Esophagus muscularis mucosa (tissue), 3 donors: ENCODE data around the gene DNAH1.

Experiments
- POLR2A ChIP-seq: fragments of 450-650 bp; IDR thresholded peaks from one replicate; pipeline ENCODE4 v1.6.1; 2017; ENCODE audit warnings: antibody characterized with exemption, moderate library complexity, mild to moderate bottlenecking, low read depth
- TF ChIP-seq, protein P1 (sequence below), 3 experiments: fragments of 200-600 bp in 2 of 3; fragments of 450-650 bp in 1 of 3; sonication (generic) in 2 of 3; IDR thresholded peaks; one replicate each; pipeline ENCODE4 v1.5.1; 2017 to 2019; ENCODE audit warnings: antibody characterized with exemption in 3 of 3, mild to moderate bottlenecking in 2 of 3, moderate library complexity in 1 of 3

DNA sequence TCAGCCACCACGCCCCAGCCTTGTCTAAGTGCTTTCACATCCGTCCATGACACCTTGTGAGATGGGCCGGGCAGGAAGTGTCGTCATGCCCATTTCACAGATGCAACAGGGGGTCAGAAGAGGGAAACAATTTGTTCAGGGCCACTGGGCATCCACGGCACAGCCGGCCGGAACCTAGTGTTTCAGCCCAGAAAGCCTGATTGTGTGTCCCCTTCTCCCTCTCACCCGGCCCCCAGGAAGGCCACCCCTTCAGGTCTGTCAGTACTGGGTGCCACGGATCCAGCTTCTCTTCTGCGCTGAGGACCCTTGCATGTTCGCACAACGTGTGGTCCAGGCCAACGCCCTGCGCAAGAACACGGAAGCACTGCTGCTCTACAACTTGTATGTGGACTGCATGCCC is 15.8 kb downstream of the DNAH1 start:
- no peak for TF ChIP-seq POLR2A
- TF ChIP-seq, protein P1, sequence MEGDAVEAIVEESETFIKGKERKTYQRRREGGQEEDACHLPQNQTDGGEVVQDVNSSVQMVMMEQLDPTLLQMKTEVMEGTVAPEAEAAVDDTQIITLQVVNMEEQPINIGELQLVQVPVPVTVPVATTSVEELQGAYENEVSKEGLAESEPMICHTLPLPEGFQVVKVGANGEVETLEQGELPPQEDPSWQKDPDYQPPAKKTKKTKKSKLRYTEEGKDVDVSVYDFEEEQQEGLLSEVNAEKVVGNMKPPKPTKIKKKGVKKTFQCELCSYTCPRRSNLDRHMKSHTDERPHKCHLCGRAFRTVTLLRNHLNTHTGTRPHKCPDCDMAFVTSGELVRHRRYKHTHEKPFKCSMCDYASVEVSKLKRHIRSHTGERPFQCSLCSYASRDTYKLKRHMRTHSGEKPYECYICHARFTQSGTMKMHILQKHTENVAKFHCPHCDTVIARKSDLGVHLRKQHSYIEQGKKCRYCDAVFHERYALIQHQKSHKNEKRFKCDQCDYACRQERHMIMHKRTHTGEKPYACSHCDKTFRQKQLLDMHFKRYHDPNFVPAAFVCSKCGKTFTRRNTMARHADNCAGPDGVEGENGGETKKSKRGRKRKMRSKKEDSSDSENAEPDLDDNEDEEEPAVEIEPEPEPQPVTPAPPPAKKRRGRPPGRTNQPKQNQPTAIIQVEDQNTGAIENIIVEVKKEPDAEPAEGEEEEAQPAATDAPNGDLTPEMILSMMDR (IDR thresholded peaks at IDR 0.05) = no peak
